ENCODE results near the gene CUL3.

DNA sequence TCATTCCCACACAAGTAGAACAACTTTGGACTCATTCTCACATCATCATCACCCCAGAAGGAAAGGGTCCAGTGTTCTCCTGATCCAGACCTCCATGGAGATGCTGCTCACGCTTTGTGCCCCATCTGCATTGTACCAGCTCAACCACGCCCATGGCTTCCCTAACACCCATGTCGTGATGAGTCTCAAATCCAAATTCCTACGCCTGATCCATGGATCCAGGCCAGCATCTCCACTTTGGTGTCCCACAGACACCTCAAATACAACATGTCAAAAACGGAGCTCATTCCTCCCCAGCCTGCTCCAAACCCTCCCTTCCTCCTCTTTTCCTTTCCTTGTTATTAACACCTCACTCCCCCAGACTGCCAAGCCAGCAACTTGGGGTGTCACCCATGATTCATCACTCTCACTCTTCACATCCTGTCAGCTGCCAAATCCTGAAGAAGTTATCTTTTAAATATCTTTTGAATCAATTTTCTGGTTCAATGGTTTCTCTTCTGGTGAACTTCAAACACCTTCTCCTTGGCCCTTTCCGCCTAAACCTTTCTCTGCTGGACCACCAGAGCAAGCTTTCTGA, 153.1 kb downstream of the CUL3 start:
- TF ChIP-seq, protein P1, sequence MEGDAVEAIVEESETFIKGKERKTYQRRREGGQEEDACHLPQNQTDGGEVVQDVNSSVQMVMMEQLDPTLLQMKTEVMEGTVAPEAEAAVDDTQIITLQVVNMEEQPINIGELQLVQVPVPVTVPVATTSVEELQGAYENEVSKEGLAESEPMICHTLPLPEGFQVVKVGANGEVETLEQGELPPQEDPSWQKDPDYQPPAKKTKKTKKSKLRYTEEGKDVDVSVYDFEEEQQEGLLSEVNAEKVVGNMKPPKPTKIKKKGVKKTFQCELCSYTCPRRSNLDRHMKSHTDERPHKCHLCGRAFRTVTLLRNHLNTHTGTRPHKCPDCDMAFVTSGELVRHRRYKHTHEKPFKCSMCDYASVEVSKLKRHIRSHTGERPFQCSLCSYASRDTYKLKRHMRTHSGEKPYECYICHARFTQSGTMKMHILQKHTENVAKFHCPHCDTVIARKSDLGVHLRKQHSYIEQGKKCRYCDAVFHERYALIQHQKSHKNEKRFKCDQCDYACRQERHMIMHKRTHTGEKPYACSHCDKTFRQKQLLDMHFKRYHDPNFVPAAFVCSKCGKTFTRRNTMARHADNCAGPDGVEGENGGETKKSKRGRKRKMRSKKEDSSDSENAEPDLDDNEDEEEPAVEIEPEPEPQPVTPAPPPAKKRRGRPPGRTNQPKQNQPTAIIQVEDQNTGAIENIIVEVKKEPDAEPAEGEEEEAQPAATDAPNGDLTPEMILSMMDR (IDR thresholded peaks at IDR 0.05): no peak
- no peak for TF ChIP-seq POLR2AphosphoS5 (IDR thresholded peaks at IDR 0.05)
- TF ChIP-seq EP300 (IDR thresholded peaks at IDR 0.05): no peak
